ENCODE measurements around the gene EOGT. TPM values are rescaled to one million over a fixed set of nuclear protein-coding genes. Genes with fewer than 3 reads are reported as not detected.

Gene EOGT
- total and polyA plus RNA-seq, 2 experiments from 2014 or later, result 11.9 to 27.2 TPM

DNA sequence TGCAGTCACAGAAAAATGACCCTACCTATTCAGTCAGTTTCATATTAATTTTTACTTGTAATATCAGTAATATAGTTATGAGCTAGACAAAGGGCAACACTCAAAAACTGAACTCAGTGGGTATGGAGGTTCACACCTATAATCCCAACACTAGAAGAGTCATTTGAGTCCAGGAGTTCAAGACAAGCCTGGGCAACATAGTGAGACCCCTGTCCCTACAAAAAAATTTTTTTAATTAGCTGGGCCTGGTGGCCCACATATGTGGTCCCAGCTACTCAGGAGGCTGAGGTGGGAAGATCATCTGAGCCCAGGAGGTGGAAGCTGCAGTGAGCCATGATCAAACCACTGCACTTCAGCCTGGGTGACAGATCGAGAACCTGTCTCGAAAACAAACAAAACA is 35.5 kb upstream of the EOGT start:
- H3K79me2 ChIP-seq (replicated peaks; ENCODE audit: insufficient read depth), result peaks cover 22% of the 10 kb centered on the region
- Mint-ChIP-seq H3K36me3 (ENCODE audit: low read depth) (peaks cover 15% of the 10 kb centered on the region), H3K27ac (no peak overlapping the region), H3K9me3 (no peaks in the 10 kb centered on the region), H3K4me3 (no peak overlapping the region), H3K4me1 (peaks cover 13% of the 10 kb centered on the region), H3K27me3 (ENCODE audit: insufficient read depth, low read depth, poor library complexity) (peaks cover 5% of the 10 kb centered on the region)
- H3K27ac ChIP-seq (ENCODE audit: low read depth), result no peak overlapping the region
- H3K4me3 ChIP-seq, result no peak overlapping the region
- TF ChIP-seq, protein P1, sequence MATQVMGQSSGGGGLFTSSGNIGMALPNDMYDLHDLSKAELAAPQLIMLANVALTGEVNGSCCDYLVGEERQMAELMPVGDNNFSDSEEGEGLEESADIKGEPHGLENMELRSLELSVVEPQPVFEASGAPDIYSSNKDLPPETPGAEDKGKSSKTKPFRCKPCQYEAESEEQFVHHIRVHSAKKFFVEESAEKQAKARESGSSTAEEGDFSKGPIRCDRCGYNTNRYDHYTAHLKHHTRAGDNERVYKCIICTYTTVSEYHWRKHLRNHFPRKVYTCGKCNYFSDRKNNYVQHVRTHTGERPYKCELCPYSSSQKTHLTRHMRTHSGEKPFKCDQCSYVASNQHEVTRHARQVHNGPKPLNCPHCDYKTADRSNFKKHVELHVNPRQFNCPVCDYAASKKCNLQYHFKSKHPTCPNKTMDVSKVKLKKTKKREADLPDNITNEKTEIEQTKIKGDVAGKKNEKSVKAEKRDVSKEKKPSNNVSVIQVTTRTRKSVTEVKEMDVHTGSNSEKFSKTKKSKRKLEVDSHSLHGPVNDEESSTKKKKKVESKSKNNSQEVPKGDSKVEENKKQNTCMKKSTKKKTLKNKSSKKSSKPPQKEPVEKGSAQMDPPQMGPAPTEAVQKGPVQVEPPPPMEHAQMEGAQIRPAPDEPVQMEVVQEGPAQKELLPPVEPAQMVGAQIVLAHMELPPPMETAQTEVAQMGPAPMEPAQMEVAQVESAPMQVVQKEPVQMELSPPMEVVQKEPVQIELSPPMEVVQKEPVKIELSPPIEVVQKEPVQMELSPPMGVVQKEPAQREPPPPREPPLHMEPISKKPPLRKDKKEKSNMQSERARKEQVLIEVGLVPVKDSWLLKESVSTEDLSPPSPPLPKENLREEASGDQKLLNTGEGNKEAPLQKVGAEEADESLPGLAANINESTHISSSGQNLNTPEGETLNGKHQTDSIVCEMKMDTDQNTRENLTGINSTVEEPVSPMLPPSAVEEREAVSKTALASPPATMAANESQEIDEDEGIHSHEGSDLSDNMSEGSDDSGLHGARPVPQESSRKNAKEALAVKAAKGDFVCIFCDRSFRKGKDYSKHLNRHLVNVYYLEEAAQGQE (IDR thresholded peaks at IDR 0.05; ENCODE audit: unreplicated experiment), result no peak
- no peak for TF ChIP-seq CREB1 (CRISPR knock-in tag; IDR thresholded peaks at IDR 0.05; ENCODE audit: low read depth)
- no peak for TF ChIP-seq ZNF331 (CRISPR knock-in tag; IDR thresholded peaks at IDR 0.05; ENCODE audit: low read depth)
- no peak for TF ChIP-seq JUNB (IDR thresholded peaks at IDR 0.05; ENCODE audit: unreplicated experiment)
- no peak for TF ChIP-seq EZH2 (IDR thresholded peaks at IDR 0.05; ENCODE audit: low read depth, unreplicated experiment)
- TF ChIP-seq, protein P2, sequence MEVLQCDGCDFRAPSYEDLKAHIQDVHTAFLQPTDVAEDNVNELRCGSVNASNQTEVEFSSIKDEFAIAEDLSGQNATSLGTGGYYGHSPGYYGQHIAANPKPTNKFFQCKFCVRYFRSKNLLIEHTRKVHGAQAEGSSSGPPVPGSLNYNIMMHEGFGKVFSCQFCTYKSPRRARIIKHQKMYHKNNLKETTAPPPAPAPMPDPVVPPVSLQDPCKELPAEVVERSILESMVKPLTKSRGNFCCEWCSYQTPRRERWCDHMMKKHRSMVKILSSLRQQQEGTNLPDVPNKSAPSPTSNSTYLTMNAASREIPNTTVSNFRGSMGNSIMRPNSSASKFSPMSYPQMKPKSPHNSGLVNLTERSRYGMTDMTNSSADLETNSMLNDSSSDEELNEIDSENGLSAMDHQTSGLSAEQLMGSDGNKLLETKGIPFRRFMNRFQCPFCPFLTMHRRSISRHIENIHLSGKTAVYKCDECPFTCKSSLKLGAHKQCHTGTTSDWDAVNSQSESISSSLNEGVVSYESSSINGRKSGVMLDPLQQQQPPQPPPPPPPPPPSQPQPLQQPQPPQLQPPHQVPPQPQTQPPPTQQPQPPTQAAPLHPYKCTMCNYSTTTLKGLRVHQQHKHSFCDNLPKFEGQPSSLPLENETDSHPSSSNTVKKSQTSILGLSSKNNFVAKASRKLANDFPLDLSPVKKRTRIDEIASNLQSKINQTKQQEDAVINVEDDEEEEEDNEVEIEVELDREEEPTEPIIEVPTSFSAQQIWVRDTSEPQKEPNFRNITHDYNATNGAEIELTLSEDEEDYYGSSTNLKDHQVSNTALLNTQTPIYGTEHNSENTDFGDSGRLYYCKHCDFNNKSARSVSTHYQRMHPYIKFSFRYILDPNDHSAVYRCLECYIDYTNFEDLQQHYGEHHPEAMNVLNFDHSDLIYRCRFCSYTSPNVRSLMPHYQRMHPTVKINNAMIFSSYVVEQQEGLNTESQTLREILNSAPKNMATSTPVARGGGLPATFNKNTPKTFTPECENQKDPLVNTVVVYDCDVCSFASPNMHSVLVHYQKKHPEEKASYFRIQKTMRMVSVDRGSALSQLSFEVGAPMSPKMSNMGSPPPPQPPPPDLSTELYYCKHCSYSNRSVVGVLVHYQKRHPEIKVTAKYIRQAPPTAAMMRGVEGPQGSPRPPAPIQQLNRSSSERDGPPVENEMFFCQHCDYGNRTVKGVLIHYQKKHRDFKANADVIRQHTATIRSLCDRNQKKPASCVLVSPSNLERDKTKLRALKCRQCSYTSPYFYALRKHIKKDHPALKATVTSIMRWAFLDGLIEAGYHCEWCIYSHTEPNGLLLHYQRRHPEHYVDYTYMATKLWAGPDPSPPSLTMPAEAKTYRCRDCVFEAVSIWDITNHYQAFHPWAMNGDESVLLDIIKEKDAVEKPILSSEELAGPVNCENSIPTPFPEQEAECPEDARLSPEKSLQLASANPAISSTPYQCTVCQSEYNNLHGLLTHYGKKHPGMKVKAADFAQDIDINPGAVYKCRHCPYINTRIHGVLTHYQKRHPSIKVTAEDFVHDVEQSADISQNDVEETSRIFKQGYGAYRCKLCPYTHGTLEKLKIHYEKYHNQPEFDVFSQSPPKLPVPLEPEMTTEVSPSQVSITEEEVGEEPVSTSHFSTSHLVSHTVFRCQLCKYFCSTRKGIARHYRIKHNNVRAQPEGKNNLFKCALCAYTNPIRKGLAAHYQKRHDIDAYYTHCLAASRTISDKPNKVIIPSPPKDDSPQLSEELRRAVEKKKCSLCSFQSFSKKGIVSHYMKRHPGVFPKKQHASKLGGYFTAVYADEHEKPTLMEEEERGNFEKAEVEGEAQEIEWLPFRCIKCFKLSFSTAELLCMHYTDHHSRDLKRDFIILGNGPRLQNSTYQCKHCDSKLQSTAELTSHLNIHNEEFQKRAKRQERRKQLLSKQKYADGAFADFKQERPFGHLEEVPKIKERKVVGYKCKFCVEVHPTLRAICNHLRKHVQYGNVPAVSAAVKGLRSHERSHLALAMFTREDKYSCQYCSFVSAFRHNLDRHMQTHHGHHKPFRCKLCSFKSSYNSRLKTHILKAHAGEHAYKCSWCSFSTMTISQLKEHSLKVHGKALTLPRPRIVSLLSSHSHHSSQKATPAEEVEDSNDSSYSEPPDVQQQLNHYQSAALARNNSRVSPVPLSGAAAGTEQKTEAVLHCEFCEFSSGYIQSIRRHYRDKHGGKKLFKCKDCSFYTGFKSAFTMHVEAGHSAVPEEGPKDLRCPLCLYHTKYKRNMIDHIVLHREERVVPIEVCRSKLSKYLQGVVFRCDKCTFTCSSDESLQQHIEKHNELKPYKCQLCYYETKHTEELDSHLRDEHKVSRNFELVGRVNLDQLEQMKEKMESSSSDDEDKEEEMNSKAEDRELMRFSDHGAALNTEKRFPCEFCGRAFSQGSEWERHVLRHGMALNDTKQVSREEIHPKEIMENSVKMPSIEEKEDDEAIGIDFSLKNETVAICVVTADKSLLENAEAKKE (CRISPR knock-in tag; IDR thresholded peaks at IDR 0.05), result no peak
- TF ChIP-seq, protein P3, sequence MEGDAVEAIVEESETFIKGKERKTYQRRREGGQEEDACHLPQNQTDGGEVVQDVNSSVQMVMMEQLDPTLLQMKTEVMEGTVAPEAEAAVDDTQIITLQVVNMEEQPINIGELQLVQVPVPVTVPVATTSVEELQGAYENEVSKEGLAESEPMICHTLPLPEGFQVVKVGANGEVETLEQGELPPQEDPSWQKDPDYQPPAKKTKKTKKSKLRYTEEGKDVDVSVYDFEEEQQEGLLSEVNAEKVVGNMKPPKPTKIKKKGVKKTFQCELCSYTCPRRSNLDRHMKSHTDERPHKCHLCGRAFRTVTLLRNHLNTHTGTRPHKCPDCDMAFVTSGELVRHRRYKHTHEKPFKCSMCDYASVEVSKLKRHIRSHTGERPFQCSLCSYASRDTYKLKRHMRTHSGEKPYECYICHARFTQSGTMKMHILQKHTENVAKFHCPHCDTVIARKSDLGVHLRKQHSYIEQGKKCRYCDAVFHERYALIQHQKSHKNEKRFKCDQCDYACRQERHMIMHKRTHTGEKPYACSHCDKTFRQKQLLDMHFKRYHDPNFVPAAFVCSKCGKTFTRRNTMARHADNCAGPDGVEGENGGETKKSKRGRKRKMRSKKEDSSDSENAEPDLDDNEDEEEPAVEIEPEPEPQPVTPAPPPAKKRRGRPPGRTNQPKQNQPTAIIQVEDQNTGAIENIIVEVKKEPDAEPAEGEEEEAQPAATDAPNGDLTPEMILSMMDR (conservative IDR thresholded peaks at IDR 0.05; ENCODE audit: low read depth in 2 of 2), result no peak
- no peak for TF ChIP-seq STAT1 (IDR thresholded peaks at IDR 0.05; ENCODE audit: unreplicated experiment)
- TF ChIP-seq NANOG (IDR thresholded peaks at IDR 0.05; ENCODE audit: borderline replicate concordance), result no peak
- TF ChIP-seq EZH2phosphoT487 (IDR thresholded peaks at IDR 0.05; ENCODE audit: unreplicated experiment), result no peak
- H3K36me3 ChIP-seq (ENCODE audit: insufficient read depth), result peaks cover 11% of the 10 kb centered on the region; the same call in 1 of the 2 replicates
- ATAC-seq (no peak), DNase-seq (ENCODE audit: low spot score) (no peak)
- H4K20me1 ChIP-seq (replicated peaks; ENCODE audit: insufficient read depth), result no peaks in the 10 kb centered on the region; the same call in 1 of the 2 replicates
- H2AFZ ChIP-seq, result no peak overlapping the region
- no peaks in the 10 kb centered on the region for H3K4me1 ChIP-seq (ENCODE audit: insufficient read depth)
- H3K27me3 ChIP-seq (ENCODE audit: insufficient read depth), result no peaks in the 10 kb centered on the region
- H3K9me2 ChIP-seq (ENCODE audit: insufficient read depth), result no peaks in the 10 kb centered on the region
- no peaks in the 10 kb centered on the region for H3F3A ChIP-seq (replicated peaks; ENCODE audit: low read depth)
- no peak overlapping the region for H3K4me2 ChIP-seq

Data from GM23338 (cell line).